Lower lobe of right lung (tissue), 2 donors: ENCODE data around the gene KRT10. TPM values are rescaled to one million over a fixed set of nuclear protein-coding genes. Genes with fewer than 3 reads are reported as not detected.

Source experiments
- ATAC-seq, 2 donors: fragments of 200-7000 bp; cut with Tn5 transposase; one replicate each; pipeline ENCODE4 v1.9.1; 2020 to 2022; ENCODE audit warnings: mild to moderate bottlenecking in 2 of 2, moderate library complexity in 2 of 2
- DNase-seq: peaks from one replicate; pipeline ENCODE4 v3.0.0-alpha.2; 2020
- H3K27ac ChIP-seq: fragments of 200-600 bp; one replicate; pipeline ENCODE4 v1.8.0; 2022
- H3K27me3 ChIP-seq: fragments of 200-600 bp; one replicate; pipeline ENCODE4 v1.8.0; 2022; ENCODE audit warnings: low read depth
- H3K36me3 ChIP-seq: fragments of 200-600 bp; one replicate; pipeline ENCODE4 v1.8.0; 2022; ENCODE audit warnings: mild to moderate bottlenecking
- H3K4me1 ChIP-seq: fragments of 200-600 bp; one replicate; pipeline ENCODE4 v1.8.0; 2022
- H3K4me3 ChIP-seq: fragments of 200-600 bp; one replicate; pipeline ENCODE4 v1.8.0; 2022; ENCODE audit warnings: mild to moderate bottlenecking
- H3K9me3 ChIP-seq: fragments of 200-600 bp; one replicate; pipeline ENCODE4 v1.8.0; 2022
- intact Hi-C: fragments of 100-400 bp; cut with DNase I; formaldehyde crosslinking; loops from one replicate; pipeline ENCODE4 v1.11.0; 2022
- total RNA-seq: library from RNA; stranded (reverse); fragmentation: NEBNext Ultra II Directional; extraction: Animal tissue kit (Norgen Biotek cat#: 25700); gene quantifications from one replicate; pipeline ENCODE4 v1.2.1, GENCODE V29; 2021
- TF ChIP-seq, protein P1 (sequence below): fragments of 200-600 bp; IDR thresholded peaks from one replicate; pipeline ENCODE4 v1.8.0; 2022; ENCODE audit warnings: antibody characterized with exemption, mild to moderate bottlenecking
- donor health status: DM: no; HTN: yes; CAD: no; lungs with severe emphysema.

The KRT10 gene
- total RNA-seq, 1 donor from 2014 or later: 31.7 TPM

DNA sequence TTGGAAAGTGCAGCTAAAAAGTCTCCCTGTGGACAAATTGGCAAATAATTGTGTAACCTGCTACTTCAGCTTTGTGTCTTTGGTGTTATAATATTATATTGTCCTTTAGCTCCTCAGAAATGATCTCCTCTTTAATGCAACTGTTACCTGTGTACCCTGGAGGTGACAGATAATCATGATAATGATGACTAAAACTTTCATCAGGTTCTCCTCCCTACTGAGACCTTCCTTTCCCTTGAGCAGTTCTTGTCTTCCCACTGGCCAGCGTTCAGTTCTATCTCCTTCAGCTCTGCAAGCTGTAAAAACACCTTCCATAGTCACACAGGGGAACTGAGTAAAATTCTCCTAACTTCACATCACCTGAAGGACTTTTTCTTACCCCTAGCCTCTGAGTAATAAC is 29.9 kb upstream of the KRT10 start:
- ATAC-seq (no peak), DNase-seq (no peak)
- H3K4me3 ChIP-seq: no peak overlapping the region
- TF ChIP-seq, protein P1, sequence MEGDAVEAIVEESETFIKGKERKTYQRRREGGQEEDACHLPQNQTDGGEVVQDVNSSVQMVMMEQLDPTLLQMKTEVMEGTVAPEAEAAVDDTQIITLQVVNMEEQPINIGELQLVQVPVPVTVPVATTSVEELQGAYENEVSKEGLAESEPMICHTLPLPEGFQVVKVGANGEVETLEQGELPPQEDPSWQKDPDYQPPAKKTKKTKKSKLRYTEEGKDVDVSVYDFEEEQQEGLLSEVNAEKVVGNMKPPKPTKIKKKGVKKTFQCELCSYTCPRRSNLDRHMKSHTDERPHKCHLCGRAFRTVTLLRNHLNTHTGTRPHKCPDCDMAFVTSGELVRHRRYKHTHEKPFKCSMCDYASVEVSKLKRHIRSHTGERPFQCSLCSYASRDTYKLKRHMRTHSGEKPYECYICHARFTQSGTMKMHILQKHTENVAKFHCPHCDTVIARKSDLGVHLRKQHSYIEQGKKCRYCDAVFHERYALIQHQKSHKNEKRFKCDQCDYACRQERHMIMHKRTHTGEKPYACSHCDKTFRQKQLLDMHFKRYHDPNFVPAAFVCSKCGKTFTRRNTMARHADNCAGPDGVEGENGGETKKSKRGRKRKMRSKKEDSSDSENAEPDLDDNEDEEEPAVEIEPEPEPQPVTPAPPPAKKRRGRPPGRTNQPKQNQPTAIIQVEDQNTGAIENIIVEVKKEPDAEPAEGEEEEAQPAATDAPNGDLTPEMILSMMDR: no peak
- H3K27me3 ChIP-seq: peaks cover 7% of the 10 kb centered on the region
- intact Hi-C loops: no loop called here
- no peak overlapping the region for H3K27ac ChIP-seq
- no peaks in the 10 kb centered on the region for H3K4me1 ChIP-seq
- no peaks in the 10 kb centered on the region for H3K9me3 ChIP-seq
- no peaks in the 10 kb centered on the region for H3K36me3 ChIP-seq

DNA sequence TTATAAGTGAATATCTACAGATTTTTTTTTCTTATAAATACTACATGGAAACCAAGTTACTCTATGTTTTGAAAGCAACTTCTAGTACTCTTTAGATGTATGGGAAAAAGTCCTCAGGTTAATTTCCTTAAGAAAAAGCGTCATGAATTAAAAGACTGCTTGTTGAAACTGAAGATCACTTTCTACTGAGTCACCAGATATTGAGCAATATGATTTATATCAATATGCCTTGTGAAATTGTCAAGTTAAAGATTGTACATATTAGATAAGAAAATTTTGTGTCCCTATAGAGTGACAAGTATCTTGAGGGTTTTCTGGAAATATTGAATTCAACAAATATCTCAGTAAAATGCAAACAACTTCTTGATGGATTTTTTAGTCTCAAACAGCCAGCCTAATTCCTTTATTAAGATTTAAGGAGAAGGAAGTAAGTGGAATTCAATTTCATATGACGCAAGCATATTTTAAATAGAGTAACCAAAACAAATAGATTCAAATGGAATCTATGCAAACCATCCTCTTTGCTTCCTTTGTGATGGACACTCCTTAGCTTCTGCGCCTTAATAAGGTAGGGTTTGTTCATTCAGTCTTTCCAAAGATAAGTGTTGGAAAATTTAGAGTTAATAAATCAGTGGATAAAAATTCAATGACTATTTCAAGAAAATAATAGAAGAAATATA is 28.0 kb upstream of the KRT10 start:
- peaks cover 7% of the 10 kb centered on the region for H3K27me3 ChIP-seq
- intact Hi-C loops: no loop called here
- H3K27ac ChIP-seq: no peak overlapping the region
- H3K4me1 ChIP-seq: no peaks in the 10 kb centered on the region
- TF ChIP-seq, protein P1: no peak
- DNase-seq: no peak
- H3K9me3 ChIP-seq: no peaks in the 10 kb centered on the region
- ATAC-seq: no peak
- H3K36me3 ChIP-seq: no peaks in the 10 kb centered on the region
- no peak overlapping the region for H3K4me3 ChIP-seq

DNA sequence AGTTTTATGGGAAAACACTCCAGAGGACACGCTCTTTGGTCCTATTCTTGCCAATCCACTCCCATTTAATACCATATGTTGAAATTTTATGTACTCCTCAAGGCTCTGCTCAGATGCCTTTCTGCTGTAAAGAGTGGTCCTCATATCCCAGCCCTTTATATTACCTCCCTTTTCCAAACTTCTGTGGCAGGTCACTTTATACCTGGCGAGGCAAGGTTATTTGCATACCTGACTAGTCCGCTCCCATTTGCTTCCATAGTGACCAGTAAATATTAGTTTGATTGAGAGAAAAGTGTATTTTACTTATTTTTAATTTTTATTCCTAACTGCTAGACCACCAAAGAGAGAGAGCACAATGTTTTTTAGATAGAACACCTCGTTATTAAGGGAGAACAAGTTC is 27.3 kb upstream of the KRT10 start:
- intact Hi-C loops: no loop called here
- Histone ChIP-seq H3K4me1 (no peaks in the 10 kb centered on the region), H3K9me3 (no peaks in the 10 kb centered on the region), H3K36me3 (no peaks in the 10 kb centered on the region), H3K4me3 (no peak overlapping the region), H3K27me3 (peaks cover 7% of the 10 kb centered on the region), H3K27ac (no peak overlapping the region)
- TF ChIP-seq, protein P1: no peak
- ATAC-seq (no peak), DNase-seq (no peak)

DNA sequence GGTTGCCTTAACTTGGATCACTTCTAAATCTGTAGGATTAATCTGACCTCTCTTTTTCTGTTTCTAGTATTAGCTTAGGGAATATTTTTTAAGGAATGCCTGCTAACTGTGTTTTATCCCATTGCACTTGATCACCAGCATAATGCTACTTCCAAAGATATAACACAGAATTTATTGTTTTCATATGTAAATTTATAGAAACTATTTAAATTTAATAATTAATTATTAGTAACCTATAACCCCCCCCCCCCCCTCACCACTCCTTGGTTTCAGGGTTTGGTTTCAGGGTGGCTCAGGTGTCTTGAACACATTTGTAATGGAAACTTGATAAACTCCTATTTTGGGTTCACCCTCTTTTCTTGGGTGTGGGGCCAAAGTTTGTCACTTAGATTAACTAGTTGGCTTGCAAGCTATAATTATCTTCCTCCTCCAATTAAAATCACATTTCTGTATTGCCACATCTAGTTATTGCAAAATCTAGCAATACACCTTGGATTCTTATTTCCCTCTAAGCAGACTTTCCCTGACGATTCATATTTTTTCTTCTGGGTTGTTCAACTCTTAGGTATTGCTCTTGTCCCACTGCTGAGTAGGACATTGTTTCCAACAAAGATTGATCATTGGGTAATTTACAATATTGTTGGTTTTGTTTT is 26.3 kb upstream of the KRT10 start:
- DNase-seq (no peak), ATAC-seq (no peak)
- intact Hi-C loops: no loop called here
- H3K9me3 ChIP-seq: no peaks in the 10 kb centered on the region
- no peak overlapping the region for H3K4me3 ChIP-seq
- no peaks in the 10 kb centered on the region for H3K4me1 ChIP-seq
- no peaks in the 10 kb centered on the region for H3K36me3 ChIP-seq
- peaks cover 7% of the 10 kb centered on the region for H3K27me3 ChIP-seq
- H3K27ac ChIP-seq: no peak overlapping the region
- TF ChIP-seq, protein P1: no peak

DNA sequence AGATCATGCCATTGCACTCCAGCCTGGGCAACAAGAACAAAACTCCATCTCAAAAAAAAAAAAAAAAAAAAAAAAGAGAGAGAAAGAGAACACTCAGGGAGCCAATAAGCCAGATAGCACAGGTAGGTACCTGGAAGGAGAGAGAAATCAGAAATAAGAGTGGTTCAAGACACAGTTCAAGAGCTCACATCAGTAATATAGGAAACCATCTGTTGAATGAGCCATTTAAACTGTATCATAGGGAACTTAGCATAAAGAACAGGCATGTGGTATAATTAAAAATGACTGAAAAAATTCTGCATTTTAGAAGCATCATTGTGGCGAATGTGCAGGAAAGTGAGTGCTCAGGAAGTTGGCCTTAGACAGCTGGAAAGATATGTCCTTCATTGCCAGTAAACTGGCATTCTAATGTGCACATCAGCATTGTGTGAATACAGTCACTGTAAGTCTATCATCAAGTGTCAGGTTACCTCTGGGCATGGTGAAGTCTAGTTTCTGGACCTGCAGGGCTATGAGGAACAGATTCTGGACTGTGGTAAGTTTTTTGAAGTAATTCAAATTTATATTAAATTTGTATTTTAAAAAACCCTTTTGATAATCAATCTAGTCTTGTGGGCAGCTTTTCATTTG is 24.2 kb upstream of the KRT10 start:
- intact Hi-C loops: no loop called here
- TF ChIP-seq, protein P1: no peak
- Histone ChIP-seq H3K27ac (no peak overlapping the region), H3K27me3 (peaks cover 7% of the 10 kb centered on the region), H3K4me3 (no peak overlapping the region), H3K4me1 (no peaks in the 10 kb centered on the region), H3K9me3 (no peaks in the 10 kb centered on the region), H3K36me3 (no peaks in the 10 kb centered on the region)
- DNase-seq (no peak), ATAC-seq (no peak)
